ACC112 (cell line): ENCODE results near the gene ZNF385A.

ENCODE experiments used
- H2AFZ ChIP-seq: fragments of 200-600 bp; sonication (generic); one replicate; pipeline ENCODE4 v1.6.0; 2017; ENCODE audit warnings: antibody characterized with exemption, low read length; ENCODE audit not compliant: unreplicated experiment
- H3K27ac ChIP-seq: fragments of 200-600 bp; sonication (generic); 2 replicates; pipeline ENCODE4 v1.5.1; 2014; ENCODE audit warnings: low read depth, mild to moderate bottlenecking, antibody characterized with exemption, low read length, moderate library complexity
- H3K27me3 ChIP-seq: fragments of 200-600 bp; sonication (generic); 2 replicates; pipeline ENCODE4 v1.6.1; 2014; ENCODE audit warnings: mild to moderate bottlenecking, antibody characterized with exemption, low read length, moderate library complexity, mixed read lengths; ENCODE audit not compliant: insufficient read depth
- H3K36me3 ChIP-seq: fragments of 200-600 bp; sonication (generic); 2 replicates; pipeline ENCODE4 v1.6.1; 2016; ENCODE audit warnings: mild to moderate bottlenecking, antibody characterized with exemption, low read length, moderate library complexity, mixed read lengths; ENCODE audit not compliant: insufficient read depth
- H3K4me1 ChIP-seq: fragments of 200-600 bp; sonication (generic); one replicate; pipeline ENCODE4 v1.6.1; 2016; ENCODE audit warnings: low read length, mixed read lengths; ENCODE audit not compliant: insufficient read depth, unreplicated experiment, control insufficient read depth
- H3K4me3 ChIP-seq: fragments of 200-600 bp; sonication (generic); 2 replicates; pipeline ENCODE4 v1.5.1; 2014; ENCODE audit warnings: mild to moderate bottlenecking, low read depth, low read length
- H3K79me2 ChIP-seq: fragments of 200-600 bp; sonication (generic); one replicate; pipeline ENCODE4 v1.6.0; 2016; ENCODE audit warnings: low read length; ENCODE audit not compliant: control insufficient read depth, unreplicated experiment, insufficient read depth

Gene ZNF385A, protein sequence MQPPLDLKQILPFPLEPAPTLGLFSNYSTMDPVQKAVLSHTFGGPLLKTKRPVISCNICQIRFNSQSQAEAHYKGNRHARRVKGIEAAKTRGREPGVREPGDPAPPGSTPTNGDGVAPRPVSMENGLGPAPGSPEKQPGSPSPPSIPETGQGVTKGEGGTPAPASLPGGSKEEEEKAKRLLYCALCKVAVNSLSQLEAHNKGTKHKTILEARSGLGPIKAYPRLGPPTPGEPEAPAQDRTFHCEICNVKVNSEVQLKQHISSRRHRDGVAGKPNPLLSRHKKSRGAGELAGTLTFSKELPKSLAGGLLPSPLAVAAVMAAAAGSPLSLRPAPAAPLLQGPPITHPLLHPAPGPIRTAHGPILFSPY

DNA sequence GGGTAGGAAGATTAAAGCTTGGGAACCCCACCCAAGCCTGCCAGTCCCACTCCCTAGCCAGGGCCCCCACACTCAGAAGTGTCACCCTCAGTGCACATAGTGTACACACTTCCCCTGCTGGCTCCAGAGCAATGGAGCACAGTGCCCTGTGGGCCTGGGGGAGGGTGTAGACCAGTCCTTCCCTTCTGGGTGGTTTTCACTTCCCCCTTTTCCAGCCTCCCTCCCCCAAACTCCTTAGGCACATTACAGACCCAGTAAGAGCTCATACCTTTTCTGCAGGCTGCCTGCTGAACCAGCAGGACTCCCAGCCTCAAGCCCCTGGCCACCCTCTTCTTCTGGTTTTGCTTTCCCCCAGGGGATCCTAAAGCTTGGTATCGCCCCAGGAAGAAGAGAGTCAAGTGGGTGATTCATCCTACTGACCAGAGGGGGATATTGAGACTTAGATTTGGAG is at the start of gene ZNF385A:
Gene ZNF385A (minus strand): TSS at position 143 of the 451 bp plus-strand sequence. CDS start 219 bp downstream, outside the sequence.
- Histone ChIP-seq H3K36me3 (peaks cover 7% of the 10 kb centered on the region), H3K27ac (peak within 1 kb of the TSS; percentile 86), H3K79me2 (no peaks in the 10 kb centered on the region), H3K4me3 (no peak within 1 kb of the TSS), H2AFZ (no peak within 1 kb of the TSS), H3K4me1 (peaks cover 48% of the 10 kb centered on the region), H3K27me3 (no peaks in the 10 kb centered on the region)

- H3K27ac ChIP-seq = peak overlapping the region; percentile 95
- H3K4me1 ChIP-seq = peaks cover 54% of the 10 kb centered on the region
- H3K4me3 ChIP-seq = no peak overlapping the region
- no peaks in the 10 kb centered on the region for H3K27me3 ChIP-seq
- H3K79me2 ChIP-seq = no peaks in the 10 kb centered on the region
- H3K36me3 ChIP-seq = no peaks in the 10 kb centered on the region
- H2AFZ ChIP-seq = no peak overlapping the region
Measured at GRCh38 chr12:54432815-54433164, 48.3 kb upstream of the ZNF385A start.

DNA sequence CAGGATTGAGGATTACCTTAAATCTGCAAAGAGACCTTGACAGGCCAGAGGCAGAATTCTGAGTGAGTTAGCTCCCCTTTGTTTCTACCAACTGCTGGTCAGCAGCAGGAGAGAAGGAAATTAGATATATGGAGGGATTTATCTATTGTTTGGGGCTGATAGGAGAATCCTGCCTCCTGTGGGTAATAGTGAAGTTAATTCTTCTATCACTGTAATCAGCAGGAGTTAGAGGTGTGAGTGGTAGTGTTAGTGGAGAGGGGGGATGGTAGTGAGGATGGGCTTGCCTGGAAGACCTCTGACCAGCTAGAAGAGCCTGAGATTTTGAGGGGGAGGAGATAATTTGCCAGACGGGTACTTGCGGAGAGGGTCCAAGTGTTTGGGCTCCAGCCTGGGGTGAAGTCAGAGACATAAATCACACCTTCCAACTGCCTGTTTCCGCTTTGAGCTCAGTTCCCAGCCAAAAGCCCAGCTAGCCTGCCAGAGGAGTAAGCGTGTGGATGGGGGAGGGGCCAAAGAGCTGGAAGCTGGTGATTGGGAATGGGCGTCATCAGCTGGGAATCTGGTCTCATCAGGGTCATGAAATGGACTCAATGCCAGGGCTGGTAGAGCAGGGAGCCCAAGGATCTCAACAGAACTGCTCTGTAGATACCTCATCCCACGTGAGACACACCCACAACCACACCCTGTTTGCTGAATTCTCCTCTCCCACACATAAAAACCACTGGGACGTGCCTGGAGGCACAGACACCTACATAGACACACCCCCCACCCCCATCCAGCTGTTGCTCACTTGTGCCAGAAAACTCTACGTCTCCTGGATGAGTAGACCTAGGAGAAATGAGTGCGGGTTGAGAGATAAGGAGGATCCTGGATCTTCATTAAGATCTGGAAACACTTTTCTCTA is 47.6 kb upstream of the ZNF385A start:
- H3K4me3 ChIP-seq = peak overlapping the region; percentile 8; the same call in 1 of the 2 replicates
- H2AFZ ChIP-seq = no peak overlapping the region
- H3K27ac ChIP-seq = peak overlapping the region; percentile 95

GRCh38 chr12:54430471-54431069 is 46.0 kb upstream of the ZNF385A start:
- H3K36me3 ChIP-seq = no peaks in the 10 kb centered on the region
- H3K4me1 ChIP-seq = peaks cover 72% of the 10 kb centered on the region
- no peak overlapping the region for H3K4me3 ChIP-seq
- H2AFZ ChIP-seq = no peak overlapping the region
- no peaks in the 10 kb centered on the region for H3K27me3 ChIP-seq
- no peaks in the 10 kb centered on the region for H3K79me2 ChIP-seq
- peak overlapping the region; percentile 95 for H3K27ac ChIP-seq

More for the DNA sequence above, 47.6 kb upstream of the ZNF385A start:
- H3K27me3 ChIP-seq = no peaks in the 10 kb centered on the region
- H3K36me3 ChIP-seq = no peaks in the 10 kb centered on the region
- H3K4me1 ChIP-seq = peaks cover 60% of the 10 kb centered on the region
- H3K79me2 ChIP-seq = no peaks in the 10 kb centered on the region

GRCh38 chr12:54429014-54429471 is 44.5 kb upstream of the ZNF385A start:
- Histone ChIP-seq H3K79me2 (no peaks in the 10 kb centered on the region), H3K27ac (peak overlapping the region; percentile 95), H3K27me3 (no peaks in the 10 kb centered on the region), H3K4me3 (peak overlapping the region; percentile 52), H2AFZ (no peak overlapping the region), H3K4me1 (peaks cover 86% of the 10 kb centered on the region), H3K36me3 (no peaks in the 10 kb centered on the region)

- H3K4me1 ChIP-seq = peaks cover 93% of the 10 kb centered on the region
- no peaks in the 10 kb centered on the region for H3K27me3 ChIP-seq
- no peaks in the 10 kb centered on the region for H3K79me2 ChIP-seq
- H3K36me3 ChIP-seq = no peaks in the 10 kb centered on the region
- no peak overlapping the region for H2AFZ ChIP-seq
- peak overlapping the region; percentile 95 for H3K27ac ChIP-seq
- H3K4me3 ChIP-seq = peak overlapping the region; percentile 52; the same call in 1 of the 2 replicates
Measured at GRCh38 chr12:54428050-54429013, 43.8 kb upstream of the ZNF385A start.

DNA sequence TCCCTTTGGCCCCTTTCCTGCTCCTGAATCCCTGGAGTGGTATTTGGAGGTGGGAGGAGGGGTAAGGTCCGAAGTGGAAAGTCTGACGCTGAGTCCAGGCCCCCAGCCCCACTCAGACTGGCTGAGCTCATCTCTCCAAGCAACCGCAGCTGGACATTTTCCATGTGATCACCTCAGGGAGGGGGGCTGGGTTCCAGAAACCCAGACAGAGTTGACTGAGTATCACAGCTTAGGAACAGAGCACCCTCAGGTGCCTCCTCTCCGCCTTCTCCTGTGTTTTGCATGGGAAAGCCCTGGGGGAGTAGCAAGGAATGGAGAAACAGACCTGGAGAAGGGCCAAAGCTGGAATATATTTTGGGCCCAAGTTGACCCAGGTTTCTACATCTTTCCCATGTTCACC is 42.6 kb upstream of the ZNF385A start:
- H3K4me1 ChIP-seq = peaks cover 94% of the 10 kb centered on the region
- peak overlapping the region; percentile 95 for H3K27ac ChIP-seq
- H3K79me2 ChIP-seq = no peaks in the 10 kb centered on the region
- H3K27me3 ChIP-seq = no peaks in the 10 kb centered on the region
- H2AFZ ChIP-seq = no peak overlapping the region
- no peak overlapping the region for H3K4me3 ChIP-seq
- H3K36me3 ChIP-seq = no peaks in the 10 kb centered on the region

DNA sequence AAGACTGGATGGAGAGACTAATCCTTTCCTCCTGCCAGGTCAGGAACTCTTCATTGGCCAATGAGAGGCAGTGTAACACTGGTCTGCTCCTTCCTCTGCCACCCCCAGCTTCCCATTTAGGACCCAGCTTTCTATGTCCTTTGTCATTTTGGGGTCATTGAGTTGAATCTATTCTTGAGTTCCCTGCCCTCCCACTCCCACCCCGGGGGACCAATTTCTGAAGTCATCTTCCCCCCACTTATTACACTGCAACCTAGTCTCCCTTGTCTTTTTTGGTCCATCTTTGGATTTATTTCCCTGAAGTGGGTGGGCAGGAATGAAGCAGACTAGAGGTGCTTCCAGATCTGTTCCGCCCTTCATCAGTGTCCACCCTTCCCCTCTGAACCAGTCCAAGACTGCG is 42.2 kb upstream of the ZNF385A start:
- Histone ChIP-seq H3K4me1 (peaks cover 94% of the 10 kb centered on the region), H3K36me3 (no peaks in the 10 kb centered on the region), H3K79me2 (no peaks in the 10 kb centered on the region), H3K27ac (0 out of 2 replicates have a peak overlapping the region, but pooled peaks have one; percentile 95), H3K27me3 (no peaks in the 10 kb centered on the region), H2AFZ (no peak overlapping the region), H3K4me3 (no peak overlapping the region)

DNA sequence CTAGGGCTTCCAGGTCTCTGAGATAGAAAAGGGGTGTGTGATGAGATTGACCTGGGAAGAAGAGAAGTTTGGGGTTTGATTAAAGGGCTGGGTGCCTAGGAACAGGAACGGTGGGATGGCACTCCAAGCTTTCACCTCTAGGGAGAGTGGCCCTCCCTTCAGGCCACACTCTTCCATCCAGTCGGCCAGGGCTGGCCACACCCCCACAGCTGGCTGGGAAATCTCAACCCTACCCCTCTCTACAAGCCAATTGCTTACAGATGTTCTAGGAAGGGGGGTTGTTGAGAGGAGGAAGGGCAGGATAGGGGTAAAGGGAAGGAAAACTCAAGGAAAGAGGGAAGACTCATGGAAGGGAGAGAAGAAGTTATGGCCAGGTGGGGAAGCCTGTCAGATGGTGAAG is 41.2 kb upstream of the ZNF385A start:
- Histone ChIP-seq H2AFZ (no peak overlapping the region), H3K27me3 (no peaks in the 10 kb centered on the region), H3K4me1 (peaks cover 94% of the 10 kb centered on the region), H3K36me3 (no peaks in the 10 kb centered on the region), H3K79me2 (no peaks in the 10 kb centered on the region), H3K4me3 (no peak overlapping the region), H3K27ac (no peak overlapping the region)
